LHCN-M2 (cell line): ENCODE data around the gene STARD10. TPM values are rescaled to one million over a fixed set of nuclear protein-coding genes. Genes with fewer than 3 reads are reported as not detected.
"Not testable (repeated sequence)": the region's sequence is repeated elsewhere in the genome, so short reads cannot be mapped to it uniquely, and the experiment has no call there.

Experiments
- DNase-seq: peaks from one replicate; pipeline ENCODE4 v3.0.0-alpha.2; 2012; ENCODE audit warnings: low read depth
- polyA plus RNA-seq: library from polyadenylated mRNA; unstranded; fragments of >200 nt; gene quantifications from one replicate; pipeline ENCODE4 v1.2.1, GENCODE V29; 2012; ENCODE audit warnings: missing spikeins
- total RNA-seq: library from RNA; depleted of rRNA; stranded (reverse); fragments of >200 nt; gene quantifications from 2 replicates; pipeline ENCODE4 v1.2.3, GENCODE V29; 2014; rRNA removed

STARD10 gene, protein sequence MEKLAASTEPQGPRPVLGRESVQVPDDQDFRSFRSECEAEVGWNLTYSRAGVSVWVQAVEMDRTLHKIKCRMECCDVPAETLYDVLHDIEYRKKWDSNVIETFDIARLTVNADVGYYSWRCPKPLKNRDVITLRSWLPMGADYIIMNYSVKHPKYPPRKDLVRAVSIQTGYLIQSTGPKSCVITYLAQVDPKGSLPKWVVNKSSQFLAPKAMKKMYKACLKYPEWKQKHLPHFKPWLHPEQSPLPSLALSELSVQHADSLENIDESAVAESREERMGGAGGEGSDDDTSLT
- 3.2 and 7.4 TPM in 2 replicates for total RNA-seq
- polyA plus RNA-seq, result 7.9 TPM

DNA sequence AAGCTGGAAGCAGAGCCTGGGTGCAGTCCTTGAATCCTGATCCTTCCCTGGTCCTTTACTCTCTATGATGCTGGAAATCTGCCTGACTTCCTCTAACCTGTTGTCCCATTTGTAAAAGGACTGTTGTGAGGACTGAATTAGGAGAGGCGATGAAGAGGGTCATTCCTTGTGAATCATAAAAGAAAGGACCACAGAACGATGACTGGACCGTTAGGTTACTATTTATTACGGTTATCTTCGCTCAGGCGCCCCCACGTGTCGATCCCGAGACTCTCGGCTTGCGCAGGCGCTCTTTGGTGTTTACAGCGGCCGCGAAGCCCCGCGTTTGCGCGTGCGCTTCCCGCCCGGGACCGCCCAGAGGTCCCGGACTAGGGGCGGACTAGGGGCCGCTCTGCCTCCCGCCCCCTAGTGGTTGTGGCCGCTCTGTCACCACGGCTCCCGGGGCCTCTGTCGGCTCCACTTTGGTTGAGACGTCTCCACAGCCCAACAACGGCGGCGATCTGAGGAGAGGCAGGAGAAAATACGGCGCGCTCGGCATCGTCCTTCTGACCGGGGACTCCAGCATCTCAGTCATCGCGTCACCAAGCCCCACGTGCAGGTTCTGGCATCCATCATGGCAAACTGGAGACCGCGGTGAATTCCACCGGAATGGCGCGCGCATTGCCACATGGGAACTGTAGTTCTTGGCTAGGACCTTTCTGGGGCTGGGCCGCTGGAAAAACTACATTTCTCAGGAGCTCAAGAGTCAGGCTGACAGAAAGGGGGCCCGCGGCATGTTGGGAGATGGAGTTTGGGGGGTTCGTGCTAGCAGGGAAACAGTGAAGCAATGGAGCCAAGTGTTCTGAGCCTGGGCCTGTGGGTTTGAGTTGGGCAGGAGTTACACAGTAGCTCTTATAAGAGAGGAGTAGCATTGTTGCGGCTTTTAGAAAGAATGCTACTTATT is at the start of gene STARD10:
TSS of gene STARD10 (minus strand) at position 623 of the 943 bp plus-strand sequence. CDS start 12,866 bp downstream, outside the sequence.
- DNase-seq, result peak; percentile 94

DNA sequence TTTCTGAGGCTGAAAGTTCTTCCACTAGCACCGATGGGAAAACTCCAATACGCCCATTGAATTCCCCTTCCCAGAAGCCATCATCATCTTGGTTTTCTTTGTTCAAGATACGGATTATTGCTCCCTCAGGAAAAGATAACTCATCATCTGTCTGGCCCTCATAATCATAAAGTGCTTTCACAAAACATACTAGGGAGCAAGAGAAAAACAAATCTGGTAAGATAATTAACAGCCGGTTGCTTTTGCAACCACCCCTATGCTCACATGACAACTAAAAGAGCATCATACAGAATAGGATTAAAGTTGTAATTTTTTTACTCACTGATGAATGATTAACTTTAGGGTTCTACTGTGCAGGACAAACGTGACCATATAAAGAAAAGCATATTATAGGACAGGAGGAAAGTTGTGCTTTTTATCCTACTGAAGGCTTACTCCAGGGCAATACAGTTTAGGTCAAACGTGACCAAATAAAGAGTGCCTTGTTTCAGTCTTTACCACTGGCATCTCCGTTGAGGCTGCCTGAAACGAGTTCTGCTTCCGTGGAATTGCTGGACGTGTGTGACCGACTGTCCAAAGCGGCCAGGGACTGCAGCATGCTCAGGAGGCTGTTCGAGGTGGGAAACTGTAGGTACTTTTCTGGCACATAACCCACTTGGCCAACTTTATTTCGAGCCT is 48.9 kb upstream of the STARD10 start:
- DNase-seq, result no peak

DNA sequence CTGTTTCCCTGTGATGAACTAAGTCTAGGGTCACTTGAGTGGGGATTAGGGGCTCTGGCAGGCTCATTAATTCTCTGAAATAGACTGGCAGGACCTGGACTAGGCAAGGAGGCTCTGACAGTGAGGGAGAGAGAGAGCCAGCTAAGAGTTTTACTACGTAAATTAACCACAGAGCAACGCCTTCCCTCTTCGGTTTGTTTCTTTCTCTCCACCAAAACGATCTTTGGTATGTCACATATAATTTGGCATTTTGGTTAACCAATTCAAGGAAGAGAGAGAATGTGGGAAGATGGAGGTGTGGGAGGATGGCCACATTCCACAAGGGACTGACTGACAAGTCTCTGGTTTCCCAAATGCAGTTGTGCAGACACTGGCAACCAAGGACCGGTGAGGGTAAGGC is 48.3 kb upstream of the STARD10 start:
- no peak for DNase-seq

DNA sequence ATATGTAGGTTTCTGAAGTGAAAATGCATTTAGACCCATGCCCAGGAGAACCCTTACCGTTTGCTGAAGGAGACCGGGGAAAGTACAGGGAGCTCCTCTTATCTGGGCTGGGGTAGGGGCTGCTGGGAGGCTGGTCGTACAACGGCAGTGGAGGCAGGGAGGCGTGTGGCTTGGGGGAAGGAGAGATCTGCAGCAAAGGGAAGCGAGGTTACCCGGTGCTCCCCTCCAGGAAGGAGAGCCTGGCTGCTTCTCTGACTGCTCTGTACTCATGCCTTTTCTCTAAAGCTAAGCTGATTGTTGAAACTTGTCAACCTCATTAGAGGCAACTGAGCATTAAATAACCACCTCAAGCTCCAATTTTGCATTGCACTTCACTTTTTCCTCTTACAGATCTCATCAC is 47.5 kb upstream of the STARD10 start:
- no peak for DNase-seq

DNA sequence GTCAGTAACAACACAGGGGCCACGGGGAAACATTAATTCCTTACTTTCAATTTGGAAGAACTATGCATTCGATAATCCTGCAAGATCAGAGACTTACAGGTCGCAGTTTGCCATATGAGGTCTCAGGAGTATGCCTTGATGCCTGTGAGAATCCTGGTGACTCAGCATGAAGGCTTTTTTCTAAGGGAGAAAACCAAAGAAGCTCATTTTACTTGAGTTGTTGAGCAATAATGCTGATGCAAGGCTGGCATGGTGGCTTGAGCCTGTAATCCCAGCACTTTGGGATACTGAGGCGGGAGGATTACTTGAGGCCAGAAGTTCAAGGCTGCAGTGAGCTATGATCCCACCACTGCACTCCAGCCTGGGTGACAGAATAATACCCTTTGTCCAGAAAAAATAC is 46.9 kb upstream of the STARD10 start:
- DNase-seq, result peak; percentile 79

DNA sequence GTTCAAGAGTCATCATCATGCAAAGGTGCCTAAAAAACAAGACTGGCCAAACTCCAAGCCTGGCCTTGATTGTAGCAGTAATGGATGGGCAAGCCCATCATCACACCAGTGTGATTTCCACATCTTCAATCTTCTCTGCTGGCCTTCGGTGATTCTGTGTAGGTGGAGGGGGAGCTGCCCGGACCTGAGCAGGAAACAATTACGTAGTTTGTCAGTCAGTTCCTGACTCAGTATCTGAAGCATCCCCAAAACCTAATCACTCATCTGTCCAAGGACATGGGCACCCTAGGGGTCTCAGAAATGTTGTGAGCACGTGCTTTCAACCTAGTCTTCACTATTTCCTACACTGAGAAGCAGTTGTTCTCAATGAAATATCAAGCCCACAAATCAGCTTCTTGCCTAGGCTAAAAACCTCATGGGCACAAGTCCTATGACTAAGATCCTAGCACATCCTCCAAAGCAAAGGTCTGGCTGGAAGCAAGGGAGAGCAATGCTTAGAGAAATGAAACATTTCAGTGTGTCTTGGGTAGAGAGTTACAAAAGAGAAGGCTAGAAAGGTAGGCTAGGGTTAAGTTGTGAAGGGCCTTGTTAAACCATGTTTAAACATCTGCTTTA is 45.0 kb upstream of the STARD10 start:
- DNase-seq, result no peak

DNA sequence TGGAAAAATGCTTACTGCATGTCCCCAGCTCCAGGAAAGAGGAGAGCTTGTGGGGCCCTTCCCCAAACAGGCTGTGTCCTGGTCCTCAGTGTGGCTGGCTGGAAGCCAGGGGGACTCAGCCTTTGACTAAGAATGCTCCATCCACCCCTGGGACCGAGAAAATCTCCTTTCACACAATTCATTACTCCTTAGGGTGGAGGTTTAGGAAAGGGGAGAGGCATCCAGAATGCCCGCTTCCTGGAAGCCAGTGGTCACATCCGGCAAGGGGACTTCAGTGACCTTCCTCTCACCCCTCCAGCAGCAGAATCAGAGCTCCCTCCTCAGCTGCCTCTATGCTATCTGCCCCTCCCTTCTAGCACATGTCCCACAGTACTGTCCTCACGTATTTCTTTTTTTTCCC is 42.3 kb upstream of the STARD10 start:
- DNase-seq, result no peak

DNA sequence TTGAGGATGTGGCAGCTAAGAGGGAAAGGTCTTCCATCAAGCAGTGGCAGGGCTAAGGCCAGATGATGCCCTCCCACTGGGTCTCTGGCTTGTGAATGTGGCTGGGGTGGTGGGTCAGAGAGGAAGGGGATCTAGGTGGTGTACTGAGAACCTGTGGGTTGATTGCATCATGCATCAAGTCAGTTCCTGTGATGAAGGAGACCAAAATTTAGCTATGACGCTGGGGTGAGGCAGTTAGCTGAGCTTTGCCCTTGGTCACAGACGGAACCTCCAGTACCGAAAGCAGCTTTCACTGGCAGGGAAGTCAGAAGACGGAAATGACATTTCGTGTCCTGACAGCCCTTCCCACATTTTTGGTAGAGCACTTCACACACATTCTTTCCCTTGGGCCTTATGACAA is 41.1 kb upstream of the STARD10 start:
- DNase-seq, result no peak

DNA sequence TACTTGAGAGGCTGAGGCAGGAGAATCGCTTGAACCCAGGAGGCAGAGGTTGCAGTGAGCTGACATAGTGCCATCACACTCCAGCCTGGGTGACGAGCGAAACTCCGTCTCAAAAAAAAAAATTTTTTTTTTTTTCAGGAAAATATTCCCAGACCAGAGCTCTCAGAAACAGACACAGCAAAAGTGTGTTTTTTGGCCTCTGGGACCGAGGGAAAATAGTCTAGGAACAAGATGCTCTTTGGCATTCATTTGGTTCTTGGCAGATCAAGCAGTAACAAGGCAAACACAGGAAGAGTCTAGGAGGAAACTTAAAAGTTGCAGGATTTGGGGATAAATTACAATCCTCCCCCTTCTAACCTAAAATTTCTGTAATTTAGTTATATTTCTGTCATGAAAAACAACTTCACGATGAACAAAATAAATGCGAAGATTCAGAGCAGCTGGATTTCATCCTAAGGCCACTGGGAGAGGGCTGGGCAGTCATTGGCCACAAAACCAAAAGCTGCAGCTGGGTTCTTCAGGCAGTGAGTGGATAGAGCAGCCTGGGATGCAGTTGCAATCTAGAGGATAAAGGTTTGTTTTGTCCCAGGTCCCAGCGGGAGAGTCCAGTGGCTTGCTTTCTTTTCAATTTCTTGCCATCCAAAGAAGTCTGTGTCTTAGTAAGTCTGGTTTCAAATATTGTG is 40.1 kb upstream of the STARD10 start:
- no peak for DNase-seq

DNA sequence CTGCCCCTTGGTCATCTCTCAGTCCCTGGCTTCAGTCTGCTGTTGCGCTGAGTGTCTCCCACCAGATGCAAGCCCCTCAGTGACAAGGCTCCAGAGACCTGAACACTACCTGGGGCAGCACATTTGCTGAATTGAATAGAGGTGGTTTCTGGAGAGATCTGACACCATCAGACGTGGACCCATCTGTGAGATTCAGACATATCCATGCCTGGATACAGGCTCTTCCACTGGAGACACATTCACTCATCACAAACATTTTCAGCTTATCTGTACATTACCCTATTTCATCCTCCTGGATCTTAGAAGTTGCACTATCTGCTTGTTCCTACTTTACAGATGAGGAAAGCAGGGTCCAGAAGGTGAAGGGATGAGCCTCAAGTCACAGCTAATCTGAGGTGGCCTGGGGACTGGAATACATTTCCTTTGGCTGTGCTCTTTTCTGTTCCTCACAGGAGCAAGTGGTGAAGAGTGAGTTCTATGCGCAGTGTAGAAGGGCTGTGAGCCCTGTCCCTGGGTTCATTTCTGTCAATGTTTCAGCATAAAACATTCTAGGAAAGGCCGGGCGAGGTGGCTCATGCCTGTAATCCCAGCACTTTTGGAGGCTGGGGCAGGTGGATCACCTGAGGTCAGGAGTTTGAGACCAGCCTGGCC is 39.4 kb upstream of the STARD10 start:
- no peak for DNase-seq

DNA sequence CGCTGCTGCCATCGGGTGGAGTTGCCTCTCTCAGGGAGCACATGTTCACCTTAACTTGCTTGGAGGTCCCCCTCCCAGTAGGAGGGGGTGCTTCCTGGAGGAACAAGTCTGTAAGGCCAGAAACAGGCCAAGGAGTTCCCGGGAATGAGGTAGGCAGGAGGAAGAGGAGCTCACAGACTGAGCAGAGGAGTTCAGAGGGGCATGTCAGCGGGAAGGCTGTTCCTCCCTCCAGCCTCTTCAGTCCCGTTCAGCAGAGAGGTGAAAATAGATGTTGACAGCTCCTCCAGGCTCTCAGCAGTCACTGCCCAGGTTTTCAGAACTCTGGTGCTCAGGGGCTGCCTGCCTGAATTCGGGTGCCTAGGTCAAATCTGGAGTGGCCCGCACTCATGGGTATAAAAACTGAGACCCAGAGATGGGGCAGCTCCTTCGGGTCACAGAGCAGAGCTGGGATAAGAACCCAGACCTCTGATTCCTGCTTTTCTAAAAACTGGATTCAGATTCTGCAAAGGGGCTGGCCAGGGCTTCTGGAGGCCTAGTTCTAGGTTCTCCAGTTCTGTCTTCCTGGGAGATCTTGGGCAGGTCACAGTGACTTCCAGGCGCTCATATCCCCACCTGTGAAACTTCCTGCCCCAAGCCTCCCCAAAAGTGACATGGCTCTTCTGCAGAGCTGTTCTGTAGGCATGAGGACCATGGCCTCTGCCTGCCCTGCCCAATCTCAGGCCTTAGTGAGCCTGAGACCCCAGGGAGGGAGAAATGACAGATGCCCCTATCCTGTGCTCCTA is 38.6 kb upstream of the STARD10 start:
- DNase-seq, result no peak

DNA sequence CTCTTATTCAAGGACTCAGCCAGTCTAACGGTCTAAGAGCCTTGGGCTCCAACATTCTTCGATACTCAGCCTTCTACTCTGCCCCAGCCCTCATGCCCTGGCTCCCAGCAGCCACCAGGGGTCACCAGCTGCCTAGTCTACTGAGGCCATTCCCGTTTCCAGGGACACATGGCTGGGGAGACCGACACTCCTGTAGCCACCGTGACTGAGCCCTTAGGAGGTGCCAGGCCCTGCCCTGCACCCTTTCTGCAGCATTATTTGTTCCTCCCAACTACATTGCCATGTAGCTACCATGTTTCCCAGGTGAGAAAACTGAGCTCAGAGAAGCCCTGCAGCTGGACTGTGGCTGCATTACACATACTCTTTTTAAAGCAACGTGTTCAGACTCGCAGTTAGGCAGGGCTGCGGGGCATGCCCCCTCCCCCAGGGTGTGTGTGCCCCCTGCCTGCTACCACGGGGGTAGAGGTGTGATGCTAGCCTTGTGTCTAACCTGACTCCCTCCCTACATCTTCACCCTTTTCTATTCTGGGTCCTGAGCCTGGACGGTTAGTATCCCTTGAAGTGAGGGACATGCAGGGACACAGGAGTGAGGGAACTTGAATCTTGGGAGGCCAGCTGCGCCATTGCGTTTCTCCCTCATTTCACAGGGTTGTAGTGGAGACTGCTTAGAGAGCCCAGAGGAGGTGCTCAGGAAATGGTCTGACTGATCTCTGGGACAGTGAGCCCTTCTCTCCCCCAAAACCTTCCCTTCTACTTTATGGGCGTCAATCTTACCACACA is 37.9 kb upstream of the STARD10 start:
- DNase-seq, result peak; percentile 61

DNA sequence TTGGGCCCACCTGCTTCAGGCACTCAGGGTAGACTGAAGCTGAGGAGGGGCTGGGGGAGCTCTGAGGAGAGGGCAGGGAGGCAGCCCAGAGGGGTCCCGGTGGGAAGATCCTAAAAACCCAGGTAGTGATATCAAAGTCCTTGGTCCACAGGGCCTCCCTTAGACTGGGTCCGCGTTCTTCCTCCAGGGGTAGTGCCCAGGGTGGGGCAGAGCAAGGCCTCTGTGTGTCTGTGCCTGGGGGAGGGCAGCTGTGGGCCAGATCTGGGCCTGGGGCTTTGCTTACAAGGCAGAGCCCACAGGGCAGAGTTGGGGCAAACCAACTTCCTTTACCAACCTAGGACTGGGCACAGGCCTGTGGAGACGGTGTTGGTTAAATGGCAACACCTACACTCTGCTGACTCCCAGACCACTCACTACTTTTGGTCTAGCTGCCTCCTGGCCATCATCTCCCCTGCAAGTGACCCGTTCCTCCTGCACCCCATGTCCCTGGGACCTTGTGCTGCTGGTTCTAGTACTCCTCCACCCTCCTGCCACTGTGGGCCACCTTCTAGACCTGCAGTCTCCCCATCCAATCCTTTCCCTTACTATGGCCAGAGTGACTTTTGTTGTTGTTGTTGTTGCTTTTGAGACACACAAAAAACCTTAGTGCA is 36.2 kb upstream of the STARD10 start:
- no peak for DNase-seq

DNA sequence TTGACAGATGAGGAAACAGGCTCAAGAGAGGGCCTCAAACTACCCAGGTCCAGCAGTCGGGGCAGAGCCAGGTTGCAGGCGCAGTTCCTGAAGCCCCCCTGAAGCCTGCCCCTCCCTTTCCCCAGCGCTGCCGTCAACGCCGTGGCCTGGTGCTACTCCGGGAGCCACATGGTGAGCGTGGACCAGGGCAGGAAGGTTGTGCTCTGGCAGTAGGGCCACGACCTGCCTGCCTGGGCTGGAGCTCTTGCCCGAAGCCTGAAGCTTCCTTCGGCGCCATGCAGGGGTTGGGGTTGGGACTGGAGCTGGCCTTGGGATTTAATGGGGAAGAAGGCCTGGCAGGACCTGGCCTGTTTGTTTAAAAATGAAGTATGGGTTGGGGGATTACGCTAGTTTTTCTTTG is 35.3 kb upstream of the STARD10 start:
- no peak for DNase-seq

DNA sequence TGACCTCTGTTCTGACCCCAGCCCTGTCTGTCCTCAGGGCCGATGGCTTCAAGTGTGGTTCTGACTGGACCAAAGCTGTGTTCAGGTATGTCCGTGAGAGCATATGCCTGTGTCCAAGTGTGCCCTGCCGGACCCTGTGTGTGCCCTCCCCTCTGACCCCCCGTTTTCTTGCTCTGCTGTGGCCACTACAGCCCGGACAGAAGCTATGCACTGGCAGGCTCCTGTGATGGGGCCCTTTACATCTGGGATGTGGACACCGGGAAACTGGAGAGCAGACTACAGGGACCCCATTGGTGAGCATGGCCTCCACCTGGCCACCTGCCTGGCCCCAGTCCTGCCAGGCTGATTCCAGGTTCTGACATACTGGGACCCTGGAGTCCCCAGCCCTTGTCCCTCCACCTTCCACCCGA is 34.9 kb upstream of the STARD10 start:
- DNase-seq, result no peak

DNA sequence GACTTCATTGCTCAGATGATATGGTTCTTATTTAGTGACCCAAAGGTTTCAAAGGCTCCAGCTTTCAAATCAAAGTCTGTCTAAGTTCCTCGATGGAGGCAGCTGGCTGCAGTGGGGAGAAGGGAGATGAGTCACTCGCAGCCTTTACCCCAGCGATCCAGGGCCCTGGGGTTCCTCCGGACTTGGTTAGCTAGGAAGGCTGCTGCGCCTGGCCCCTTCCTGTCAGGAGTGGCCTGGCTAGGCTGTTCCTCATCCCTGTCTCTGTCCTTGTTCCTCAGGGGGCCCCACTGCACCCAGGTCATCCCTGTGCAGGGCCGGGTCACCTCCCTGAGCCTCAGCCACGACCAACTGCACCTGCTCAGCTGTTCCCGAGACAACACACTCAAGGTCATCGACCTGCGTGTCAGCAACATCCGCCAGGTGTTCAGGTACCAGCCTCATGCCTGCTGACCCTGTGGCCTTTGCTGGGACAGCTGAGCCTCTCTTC is 34.3 kb upstream of the STARD10 start:
- peak; percentile 62 for DNase-seq

DNA sequence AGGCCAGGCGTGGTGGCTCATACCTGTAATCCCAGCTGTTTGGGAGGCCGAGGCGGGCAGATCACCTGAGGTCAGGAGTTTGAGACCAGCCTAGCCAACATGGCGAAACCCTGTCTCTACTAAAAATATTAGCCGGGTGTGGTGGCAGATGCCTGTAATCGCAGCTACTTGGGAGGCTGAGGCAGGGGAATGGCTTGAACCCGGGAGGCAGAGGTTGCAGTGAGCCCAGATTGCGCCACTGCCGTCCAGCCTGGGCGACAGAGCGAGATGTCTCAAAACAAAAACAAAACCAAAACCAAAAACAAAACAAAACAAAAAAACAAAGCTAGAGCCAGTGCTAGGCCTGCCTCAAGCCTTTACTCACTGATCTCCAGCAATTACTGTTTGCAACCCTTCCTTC is 33.8 kb upstream of the STARD10 start:
- DNase-seq, result not testable (repeated sequence)

DNA sequence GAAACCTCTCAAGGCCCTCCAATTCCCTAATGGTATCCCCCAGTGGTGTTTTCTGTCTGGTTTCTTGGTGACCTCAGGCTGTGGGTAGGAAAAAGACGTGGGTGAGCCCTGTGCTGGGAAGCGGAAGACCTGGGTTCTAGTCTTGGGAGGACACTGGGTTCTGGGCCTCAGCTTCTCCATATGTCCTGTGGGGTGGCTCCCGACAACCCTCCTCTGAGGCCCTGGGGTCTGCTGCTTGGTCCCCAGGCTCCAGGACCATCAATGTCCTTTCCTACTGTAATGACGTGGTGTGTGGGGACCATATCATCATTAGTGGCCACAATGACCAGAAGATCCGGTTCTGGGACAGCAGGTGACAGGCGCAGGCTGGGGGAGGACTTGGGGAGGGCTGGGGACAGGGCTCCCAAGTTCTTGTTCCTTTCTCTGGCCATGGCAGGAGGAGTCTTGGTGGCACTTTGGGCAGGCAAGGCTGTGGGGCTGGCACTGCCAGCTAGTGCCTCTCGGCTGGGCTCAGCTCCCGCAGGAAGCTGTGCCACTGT is 33.2 kb upstream of the STARD10 start:
- DNase-seq, result no peak
